ENCODE results near the gene SLC15A5.

The SLC15A5 gene

GRCh38 chr12:16225692-16226091 lies 51.8 kb downstream of the SLC15A5 start:
- no peaks in the 10 kb centered on the region for H3K27me3 ChIP-seq (ENCODE audit: low read depth, low read length)
- peak overlapping the region; percentile 84 for H2AFZ ChIP-seq (ENCODE audit: low read depth, low read length)
- H4K20me1 ChIP-seq (ENCODE audit: insufficient read depth, low read length) = no peaks in the 10 kb centered on the region
- no peak overlapping the region for H3K27ac ChIP-seq (ENCODE audit: low read length)
- TF ChIP-seq EZH2phosphoT487 (IDR thresholded peaks at IDR 0.05; ENCODE audit: low read depth) = no peak
- TF ChIP-seq CTCF (IDR thresholded peaks at IDR 0.05; ENCODE audit: low read depth, low read length) = no peak
- peak overlapping the region; percentile 27; the same call in 1 of the 2 replicates for H3K4me2 ChIP-seq (ENCODE audit: low read length)
- peaks cover 40% of the 10 kb centered on the region for H3K4me1 ChIP-seq (ENCODE audit: low read length)
- H3K9me3 ChIP-seq (ENCODE audit: insufficient read depth, low read length) = no peaks in the 10 kb centered on the region
- no peak overlapping the region for H3K4me3 ChIP-seq (ENCODE audit: low read length)
- no peaks in the 10 kb centered on the region for H3K79me2 ChIP-seq (ENCODE audit: low read length)
- no peak overlapping the region for H3K9ac ChIP-seq (ENCODE audit: low read length)
- no peaks in the 10 kb centered on the region for H3K36me3 ChIP-seq (replicated peaks; ENCODE audit: low read depth, low read length)

GRCh38 chr12:16224196-16224595 lies 53.3 kb downstream of the SLC15A5 start:
- Histone ChIP-seq H3K4me2 (ENCODE audit: low read length) (no peak overlapping the region), H3K4me3 (ENCODE audit: low read length) (no peak overlapping the region), H3K79me2 (ENCODE audit: low read length) (no peaks in the 10 kb centered on the region), H3K36me3 (replicated peaks; ENCODE audit: low read depth, low read length) (no peaks in the 10 kb centered on the region), H3K27ac (ENCODE audit: low read length) (no peak overlapping the region), H3K9ac (ENCODE audit: low read length) (no peak overlapping the region), H3K9me3 (ENCODE audit: insufficient read depth, low read length) (no peaks in the 10 kb centered on the region), H3K4me1 (ENCODE audit: low read length) (peaks cover 53% of the 10 kb centered on the region), H4K20me1 (ENCODE audit: insufficient read depth, low read length) (no peaks in the 10 kb centered on the region), H2AFZ (ENCODE audit: low read depth, low read length) (no peak overlapping the region), H3K27me3 (ENCODE audit: low read depth, low read length) (no peaks in the 10 kb centered on the region)
- TF ChIP-seq EZH2phosphoT487 (IDR thresholded peaks at IDR 0.05; ENCODE audit: low read depth) (no peak), CTCF (IDR thresholded peaks at IDR 0.05; ENCODE audit: low read depth, low read length) (no peak)

- H3K4me2 ChIP-seq (ENCODE audit: low read length) = no peak overlapping the region
- H3K79me2 ChIP-seq (ENCODE audit: low read length) = no peaks in the 10 kb centered on the region
- H3K27me3 ChIP-seq (ENCODE audit: low read depth, low read length) = no peaks in the 10 kb centered on the region
- no peak overlapping the region for H3K4me3 ChIP-seq (ENCODE audit: low read length)
- H3K9ac ChIP-seq (ENCODE audit: low read length) = no peak overlapping the region
- no peaks in the 10 kb centered on the region for H3K9me3 ChIP-seq (ENCODE audit: insufficient read depth, low read length)
- no peaks in the 10 kb centered on the region for H3K36me3 ChIP-seq (replicated peaks; ENCODE audit: low read depth, low read length)
- H3K4me1 ChIP-seq (ENCODE audit: low read length) = peaks cover 43% of the 10 kb centered on the region
- H4K20me1 ChIP-seq (ENCODE audit: insufficient read depth, low read length) = no peaks in the 10 kb centered on the region
- TF ChIP-seq CTCF (IDR thresholded peaks at IDR 0.05; ENCODE audit: low read depth, low read length) = no peak
- no peak for TF ChIP-seq EZH2phosphoT487 (IDR thresholded peaks at IDR 0.05; ENCODE audit: low read depth)
- no peak overlapping the region for H3K27ac ChIP-seq (ENCODE audit: low read length)
- H2AFZ ChIP-seq (ENCODE audit: low read depth, low read length) = no peak overlapping the region
Observed at GRCh38 chr12:16221776-16222175, 55.7 kb downstream of the SLC15A5 start.

- H3K4me3 ChIP-seq (ENCODE audit: low read length) = peak overlapping the region; percentile 38
- peak overlapping the region; percentile 94 for H3K27ac ChIP-seq (ENCODE audit: low read length)
- H3K36me3 ChIP-seq (replicated peaks; ENCODE audit: low read depth, low read length) = no peaks in the 10 kb centered on the region
- no peak for TF ChIP-seq EZH2phosphoT487 (IDR thresholded peaks at IDR 0.05; ENCODE audit: low read depth)
- no peak for TF ChIP-seq CTCF (IDR thresholded peaks at IDR 0.05; ENCODE audit: low read depth, low read length)
- no peaks in the 10 kb centered on the region for H4K20me1 ChIP-seq (ENCODE audit: insufficient read depth, low read length)
- peak overlapping the region; percentile 63 for H3K4me2 ChIP-seq (ENCODE audit: low read length)
- H3K4me1 ChIP-seq (ENCODE audit: low read length) = peaks cover 35% of the 10 kb centered on the region
- no peaks in the 10 kb centered on the region for H3K79me2 ChIP-seq (ENCODE audit: low read length)
- no peaks in the 10 kb centered on the region for H3K9me3 ChIP-seq (ENCODE audit: insufficient read depth, low read length)
- H3K27me3 ChIP-seq (ENCODE audit: low read depth, low read length) = no peaks in the 10 kb centered on the region
- peak overlapping the region; percentile 63 for H3K9ac ChIP-seq (ENCODE audit: low read length)
- H2AFZ ChIP-seq (ENCODE audit: low read depth, low read length) = peak overlapping the region; percentile 12
Observed at GRCh38 chr12:16220120-16220519, 57.4 kb downstream of the SLC15A5 start.
